Activated naive CD4-positive, alpha-beta T cell treated with anti-CD3 and anti-CD28 coated beads, Interleukin-2, amount 10 ng/mL, durations not matched to agents 7 days and 5 days (primary cell): ENCODE results near the gene DIPK1A.
"Not testable (repeated sequence)": the region's sequence is repeated elsewhere in the genome, so short reads cannot be mapped to it uniquely, and the experiment has no call there.

ENCODE experiments used
- CTCF ChIA-PET: fragments of 350-600 bp; sonication (Branson Sonifier 250); formaldehyde crosslinking; loops from one replicate; lab custom pipeline; 2021; ENCODE audit warnings: antibody characterized with exemption; lab: Charles Lee
- DNase-seq: peaks from one replicate; pipeline ENCODE4 v3.0.0-alpha.2; 2020
- H3K27ac Mint-ChIP-seq: one replicate; pipeline ENCODE4 v1.8.0; 2021; ENCODE audit warnings: mild to moderate bottlenecking, moderate library complexity, mixed read lengths
- H3K27me3 Mint-ChIP-seq: one replicate; pipeline ENCODE4 v1.8.0; 2021; ENCODE audit warnings: mild to moderate bottlenecking, mixed read lengths
- H3K36me3 Mint-ChIP-seq: one replicate; pipeline ENCODE4 v1.8.0; 2021; ENCODE audit warnings: mixed read lengths
- H3K4me1 Mint-ChIP-seq: one replicate; pipeline ENCODE4 v1.8.0; 2021; ENCODE audit warnings: mixed read lengths
- H3K4me3 Mint-ChIP-seq: one replicate; pipeline ENCODE4 v1.8.0; 2021; ENCODE audit warnings: mild to moderate bottlenecking, moderate library complexity, mixed read lengths
- H3K9me3 Mint-ChIP-seq: one replicate; pipeline ENCODE4 v1.8.0; 2021; ENCODE audit warnings: mixed read lengths

The DIPK1A gene

DNA sequence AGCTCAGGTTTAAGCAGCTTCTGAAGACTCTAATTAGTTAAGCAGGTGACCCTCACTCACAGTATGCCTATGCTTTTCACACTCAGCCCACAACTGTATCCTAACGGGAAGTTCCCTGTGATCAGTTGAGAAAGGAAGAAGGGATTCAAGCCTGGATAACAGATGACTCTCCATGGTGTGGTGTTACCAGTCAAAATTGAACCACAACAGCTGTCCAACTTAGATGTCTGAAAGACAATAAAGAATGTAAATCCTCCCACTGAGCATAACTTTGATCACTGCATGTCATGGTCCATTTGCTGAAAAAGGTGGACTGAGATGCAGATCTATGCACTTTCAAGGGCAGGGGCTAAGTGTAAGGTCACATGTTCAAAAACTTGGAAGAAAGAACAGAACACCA is 32.3 kb upstream of the DIPK1A start:
- Mint-ChIP-seq H3K27ac (peak overlapping the region; percentile 66), H3K4me3 (no peak overlapping the region), H3K27me3 (peaks cover 6% of the 10 kb centered on the region), H3K4me1 (peaks cover 56% of the 10 kb centered on the region), H3K9me3 (no peaks in the 10 kb centered on the region), H3K36me3 (peaks cover 15% of the 10 kb centered on the region)
- DNase-seq, result no peak
- CTCF ChIA-PET, result interaction anchor here (0.7 to 3.8 kb wide), 36 partner anchors 10 to 245 kb away, joined by 3 to 375 read pairs (median 6); partner anchors contain the start of genes DIPK1A and RPL5

DNA sequence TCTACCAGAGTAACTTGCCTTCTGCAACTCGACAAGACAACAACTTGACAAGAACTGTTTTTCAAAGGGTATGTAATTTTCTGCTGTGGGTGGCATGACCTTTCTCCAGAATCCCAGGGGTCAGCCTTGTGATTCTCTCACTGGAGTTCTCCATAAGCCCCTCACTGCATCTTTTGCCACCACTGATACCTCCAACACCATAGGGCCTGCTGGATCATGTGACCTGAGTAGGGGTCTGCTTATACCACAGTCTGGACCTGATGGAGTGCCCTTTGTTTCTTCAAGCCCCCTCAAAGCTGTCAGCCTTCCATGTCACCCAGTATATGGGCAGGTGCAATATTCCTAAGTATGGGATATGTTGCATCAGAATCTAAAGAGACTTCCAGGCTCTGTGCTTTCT is 31.6 kb upstream of the DIPK1A start:
- H3K27ac Mint-ChIP-seq, result no peak overlapping the region
- H3K4me1 Mint-ChIP-seq, result peaks cover 58% of the 10 kb centered on the region
- peaks cover 15% of the 10 kb centered on the region for H3K36me3 Mint-ChIP-seq
- no peaks in the 10 kb centered on the region for H3K9me3 Mint-ChIP-seq
- DNase-seq, result no peak
- H3K4me3 Mint-ChIP-seq, result no peak overlapping the region
- peaks cover 2% of the 10 kb centered on the region for H3K27me3 Mint-ChIP-seq
- CTCF ChIA-PET, result interaction anchor here (0.9 to 3.8 kb wide), 16 partner anchors 10 to 139 kb away, joined by 3 to 375 read pairs (median 10); partner anchors contain the start of gene DIPK1A

DNA sequence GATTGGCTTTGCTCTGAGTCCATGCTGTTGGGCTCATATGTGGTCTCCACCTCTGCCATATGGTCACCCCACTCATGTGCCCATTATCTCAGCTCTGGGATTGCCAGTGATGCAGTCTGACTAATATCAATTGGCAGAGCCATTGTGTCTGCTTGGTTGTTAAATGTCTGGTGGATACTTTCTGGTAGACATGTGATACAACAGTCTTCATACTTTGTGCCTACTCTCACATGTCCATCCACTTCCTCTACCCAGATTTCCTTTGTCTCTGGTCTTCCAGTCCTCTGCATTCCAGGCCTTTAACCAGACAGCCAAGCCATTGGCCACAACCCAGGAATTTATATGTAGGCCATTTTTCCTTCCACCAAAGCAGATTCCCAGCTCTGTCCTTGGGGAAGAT is 30.8 kb upstream of the DIPK1A start:
- Mint-ChIP-seq H3K9me3 (no peaks in the 10 kb centered on the region), H3K36me3 (peaks cover 15% of the 10 kb centered on the region), H3K4me1 (peaks cover 58% of the 10 kb centered on the region), H3K27ac (peak overlapping the region; percentile 74), H3K27me3 (no peaks in the 10 kb centered on the region), H3K4me3 (no peak overlapping the region)
- CTCF ChIA-PET, result interaction anchor here (2.1 to 3.8 kb wide), 4 partner anchors 12 to 134 kb away, joined by 6 to 375 read pairs (median 78); partner anchors contain the start of gene DIPK1A
- DNase-seq, result no peak

DNA sequence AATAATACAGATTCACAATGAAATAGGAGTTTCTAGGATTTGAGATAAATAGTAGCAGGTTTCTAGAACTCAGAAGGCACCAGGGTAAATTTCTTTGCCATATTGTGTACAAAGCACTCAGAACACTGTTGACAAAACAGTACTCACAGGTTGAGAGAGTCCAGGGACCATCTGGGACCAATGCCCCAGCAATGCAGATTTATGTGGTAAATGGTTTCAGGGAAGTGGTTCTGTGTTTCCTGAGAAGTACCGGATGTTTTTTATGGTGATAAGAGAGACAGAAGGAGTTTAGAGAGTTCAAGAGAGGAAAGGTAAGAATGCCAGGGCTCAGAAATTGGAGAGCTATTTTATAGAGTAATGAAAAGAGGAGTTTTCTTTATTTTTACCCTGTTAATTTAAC is 29.6 kb upstream of the DIPK1A start:
- H3K9me3 Mint-ChIP-seq, result no peaks in the 10 kb centered on the region
- peak; percentile 65 for DNase-seq
- peak overlapping the region; percentile 87 for H3K27ac Mint-ChIP-seq
- CTCF ChIA-PET, result interaction anchor here (1.0 to 1.7 kb wide), 8 partner anchors 10 to 133 kb away, joined by 3 to 19 read pairs (median 6); no protein-coding TSS in a partner anchor
- peak overlapping the region; percentile 25 for H3K4me3 Mint-ChIP-seq
- H3K27me3 Mint-ChIP-seq, result no peaks in the 10 kb centered on the region
- peaks cover 15% of the 10 kb centered on the region for H3K36me3 Mint-ChIP-seq
- peaks cover 58% of the 10 kb centered on the region for H3K4me1 Mint-ChIP-seq

DNA sequence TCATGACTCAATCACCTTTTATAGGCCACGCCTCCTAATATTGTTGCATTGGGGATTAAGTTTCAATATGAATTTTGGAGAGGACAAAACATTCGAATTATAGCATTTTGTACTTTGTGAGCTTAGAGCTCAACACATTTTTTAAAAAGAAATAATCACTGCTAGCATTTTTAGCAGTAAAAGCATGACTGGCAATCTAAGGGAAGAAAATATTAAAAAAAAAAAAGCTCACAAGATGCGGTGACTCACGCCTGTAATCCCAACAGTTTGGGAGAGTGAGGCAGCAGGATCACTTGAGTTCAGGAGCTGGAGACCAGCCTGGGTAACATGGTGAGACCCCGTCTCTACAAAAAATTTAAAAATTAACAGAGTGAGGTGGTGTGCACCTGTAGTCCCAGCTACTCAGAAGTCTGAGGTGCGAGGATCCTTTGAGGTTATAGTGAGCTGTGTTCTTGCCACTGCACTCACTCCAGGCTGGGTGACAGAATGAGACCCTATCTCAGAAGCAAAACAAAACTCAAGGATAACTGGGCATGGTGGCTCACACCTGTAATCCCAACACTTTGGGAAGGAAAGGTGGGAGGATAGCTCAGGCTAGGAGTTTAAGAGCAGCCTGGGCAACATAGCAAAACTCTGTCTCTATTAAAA is 28.8 kb upstream of the DIPK1A start:
- Mint-ChIP-seq H3K27me3 (no peaks in the 10 kb centered on the region), H3K36me3 (peaks cover 15% of the 10 kb centered on the region), H3K27ac (peak overlapping the region; percentile 87), H3K4me1 (peaks cover 63% of the 10 kb centered on the region), H3K9me3 (no peaks in the 10 kb centered on the region), H3K4me3 (no peak overlapping the region)
- CTCF ChIA-PET, result interaction anchor here (0.8 to 1.7 kb wide), 9 partner anchors 9 to 132 kb away, joined by 3 to 19 read pairs (median 6); partner anchors contain the start of gene DIPK1A
- DNase-seq, result no peak

DNA sequence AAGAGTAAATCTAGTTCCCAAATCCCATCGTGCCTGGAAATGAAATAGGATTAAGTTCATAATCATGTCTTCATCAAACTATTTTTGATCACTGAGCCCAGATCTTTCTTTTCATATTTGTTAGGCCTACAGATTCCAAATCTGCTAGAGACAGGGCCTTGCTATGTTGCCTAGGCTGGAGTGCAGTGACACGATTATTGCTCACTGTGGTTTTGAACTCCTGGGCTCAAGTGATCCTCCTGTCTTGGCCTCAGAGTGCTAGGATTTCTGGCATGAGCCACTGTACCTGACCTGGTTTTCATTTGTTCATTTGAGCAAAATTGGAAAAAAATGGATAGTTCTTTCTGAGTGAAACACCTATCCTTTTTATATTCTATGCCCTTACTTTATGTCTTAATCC is 28.0 kb upstream of the DIPK1A start:
- Mint-ChIP-seq H3K27ac (peak overlapping the region; percentile 87), H3K27me3 (no peaks in the 10 kb centered on the region), H3K36me3 (peaks cover 15% of the 10 kb centered on the region), H3K9me3 (no peaks in the 10 kb centered on the region), H3K4me3 (no peak overlapping the region), H3K4me1 (peaks cover 65% of the 10 kb centered on the region)
- CTCF ChIA-PET, result interaction anchor here (0.8 to 1.7 kb wide), 5 partner anchors 8 to 132 kb away, joined by 3 to 10 read pairs (median 6); no protein-coding TSS in a partner anchor
- no peak for DNase-seq

DNA sequence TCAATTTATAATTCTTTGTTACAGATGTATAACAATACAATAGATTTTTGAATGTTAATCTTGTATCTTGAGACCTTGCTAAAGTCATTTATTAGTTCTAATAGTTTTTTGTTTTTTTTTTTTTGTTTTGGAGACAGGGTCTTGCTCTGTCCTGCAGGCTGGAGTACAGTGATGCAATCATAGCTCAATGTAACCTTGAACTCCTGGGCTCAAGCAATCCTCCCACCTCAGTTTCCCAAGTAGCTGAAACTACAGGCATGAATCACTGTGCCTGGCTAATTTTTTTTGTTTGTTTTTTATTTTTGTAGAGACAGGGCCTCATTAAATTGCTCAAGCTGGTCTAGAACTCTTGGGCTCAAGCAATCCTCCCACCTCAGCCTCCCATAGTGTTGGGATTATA is 26.2 kb upstream of the DIPK1A start:
- H3K4me1 Mint-ChIP-seq, result peaks cover 59% of the 10 kb centered on the region

DNA sequence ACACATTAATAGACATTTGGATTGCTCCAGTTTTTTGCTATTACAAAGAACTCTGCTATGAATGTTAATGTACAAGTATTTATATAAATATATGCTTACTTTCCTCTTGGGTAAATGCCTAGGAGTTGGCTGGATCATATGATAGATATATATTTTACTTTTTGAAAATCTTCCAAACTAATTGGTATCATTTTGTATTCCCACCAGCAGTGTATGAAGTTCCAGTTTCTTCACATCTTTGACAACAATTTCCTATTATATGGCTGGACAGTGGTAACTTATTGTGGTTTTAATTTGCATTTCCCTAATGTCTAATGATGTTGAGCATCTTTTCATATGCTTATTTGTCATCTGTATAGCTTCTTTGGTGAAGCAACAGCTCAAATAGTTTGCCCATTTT is 23.8 kb upstream of the DIPK1A start:
- Mint-ChIP-seq H3K36me3 (peaks cover 11% of the 10 kb centered on the region), H3K9me3 (peaks cover 4% of the 10 kb centered on the region), H3K4me3 (no peak overlapping the region), H3K27ac (no peak overlapping the region), H3K27me3 (no peaks in the 10 kb centered on the region), H3K4me1 (peaks cover 60% of the 10 kb centered on the region)
- CTCF ChIA-PET, result no interaction called here
- no peak for DNase-seq

More for the DNA sequence above, 26.2 kb upstream of the DIPK1A start:
- Mint-ChIP-seq H3K4me3 (no peak overlapping the region), H3K27me3 (no peaks in the 10 kb centered on the region), H3K36me3 (peaks cover 18% of the 10 kb centered on the region), H3K9me3 (peaks cover 4% of the 10 kb centered on the region), H3K27ac (no peak overlapping the region)
- no peak for DNase-seq
- CTCF ChIA-PET, result interaction anchor here (0.9 to 1.5 kb wide), 4 partner anchors 19 to 128 kb away, joined by 3 to 7 read pairs (median 3); no protein-coding TSS in a partner anchor

GRCh38 chr1:92980732-92981647 is 19.7 kb upstream of the DIPK1A start:
- peaks cover 4% of the 10 kb centered on the region for H3K9me3 Mint-ChIP-seq
- CTCF ChIA-PET, result interaction anchor here (0.9 to 4.1 kb wide), 7 partner anchors 9 to 121 kb away, joined by 3 to 43 read pairs (median 6); partner anchors contain the start of gene DIPK1A
- peak overlapping the region; percentile 36 for H3K4me3 Mint-ChIP-seq
- no peaks in the 10 kb centered on the region for H3K27me3 Mint-ChIP-seq
- peaks cover 6% of the 10 kb centered on the region for H3K36me3 Mint-ChIP-seq
- peak overlapping the region; percentile 99 for H3K27ac Mint-ChIP-seq
- H3K4me1 Mint-ChIP-seq, result peaks cover 72% of the 10 kb centered on the region
- peak; percentile 71 for DNase-seq

DNA sequence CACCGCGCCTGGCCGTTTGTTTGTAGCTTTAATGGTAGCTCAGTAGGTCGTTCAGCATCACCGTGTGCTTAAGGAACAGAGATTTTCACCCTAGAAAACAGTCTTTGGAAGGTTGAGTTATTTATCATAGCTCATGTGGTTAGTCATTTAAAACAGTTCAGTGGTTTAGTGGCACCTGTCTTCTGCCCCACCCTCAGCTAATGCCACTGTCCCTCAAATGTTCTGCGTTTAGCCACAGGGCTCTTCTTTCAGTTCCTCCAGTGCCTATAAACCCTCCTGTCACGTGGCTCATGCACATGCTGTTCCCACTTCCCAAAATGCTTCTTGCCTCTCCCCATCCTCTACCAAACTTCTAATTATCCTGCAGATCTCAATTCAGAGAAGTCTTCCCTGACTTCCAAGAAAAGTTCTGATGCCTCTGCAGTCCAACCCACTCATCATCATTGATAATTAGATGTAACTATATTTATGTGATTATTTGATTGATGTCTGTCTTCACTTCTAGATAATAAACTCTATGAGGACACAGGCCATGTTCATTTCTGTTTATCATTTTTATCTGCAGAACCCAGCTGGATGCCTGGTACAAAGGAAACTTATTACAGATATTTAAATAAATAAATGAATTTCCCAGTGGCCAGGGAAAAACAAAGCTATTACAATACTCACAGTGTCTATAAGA is 14.4 kb upstream of the DIPK1A start:
- DNase-seq, result no peak
- CTCF ChIA-PET, result interaction anchor here (1.2 to 19.8 kb wide), 4 partner anchors 14 to 19 kb away, joined by 4 to 375 read pairs (median 6); no protein-coding TSS in a partner anchor
- H3K27ac Mint-ChIP-seq, result peak overlapping the region; percentile 73
- H3K36me3 Mint-ChIP-seq, result peaks cover 4% of the 10 kb centered on the region
- no peaks in the 10 kb centered on the region for H3K9me3 Mint-ChIP-seq
- H3K27me3 Mint-ChIP-seq, result no peaks in the 10 kb centered on the region
- no peak overlapping the region for H3K4me3 Mint-ChIP-seq
- peaks cover 73% of the 10 kb centered on the region for H3K4me1 Mint-ChIP-seq

DNA sequence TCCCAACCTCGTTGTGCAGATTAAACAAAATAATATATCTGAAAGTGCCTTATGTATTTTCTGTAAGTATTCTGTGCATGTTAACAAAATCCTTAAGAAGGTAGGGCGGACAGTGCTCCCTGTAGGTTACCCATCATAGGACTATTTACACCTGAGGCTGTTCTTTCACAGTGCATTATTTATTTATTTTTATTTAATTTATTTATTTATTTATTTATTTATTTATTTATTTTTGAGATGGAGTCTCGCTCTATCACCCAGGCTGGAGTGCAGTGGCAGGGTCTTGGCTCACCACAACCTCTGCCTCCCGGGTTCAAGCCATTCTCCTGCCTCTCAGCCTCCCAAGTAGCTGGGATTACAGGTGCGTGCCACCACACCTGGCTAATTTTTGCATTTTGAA is 12.8 kb upstream of the DIPK1A start:
- not testable (repeated sequence) for H3K4me3 Mint-ChIP-seq, H3K27ac Mint-ChIP-seq, DNase-seq, H3K27me3 Mint-ChIP-seq, H3K36me3 Mint-ChIP-seq, H3K9me3 Mint-ChIP-seq
- CTCF ChIA-PET, result interaction anchor here (19.8 kb wide), 1 partner anchor 19 kb away, joined by 375 read pairs; no protein-coding TSS in a partner anchor
- peaks cover 73% of the 10 kb centered on the region for H3K4me1 Mint-ChIP-seq

DNA sequence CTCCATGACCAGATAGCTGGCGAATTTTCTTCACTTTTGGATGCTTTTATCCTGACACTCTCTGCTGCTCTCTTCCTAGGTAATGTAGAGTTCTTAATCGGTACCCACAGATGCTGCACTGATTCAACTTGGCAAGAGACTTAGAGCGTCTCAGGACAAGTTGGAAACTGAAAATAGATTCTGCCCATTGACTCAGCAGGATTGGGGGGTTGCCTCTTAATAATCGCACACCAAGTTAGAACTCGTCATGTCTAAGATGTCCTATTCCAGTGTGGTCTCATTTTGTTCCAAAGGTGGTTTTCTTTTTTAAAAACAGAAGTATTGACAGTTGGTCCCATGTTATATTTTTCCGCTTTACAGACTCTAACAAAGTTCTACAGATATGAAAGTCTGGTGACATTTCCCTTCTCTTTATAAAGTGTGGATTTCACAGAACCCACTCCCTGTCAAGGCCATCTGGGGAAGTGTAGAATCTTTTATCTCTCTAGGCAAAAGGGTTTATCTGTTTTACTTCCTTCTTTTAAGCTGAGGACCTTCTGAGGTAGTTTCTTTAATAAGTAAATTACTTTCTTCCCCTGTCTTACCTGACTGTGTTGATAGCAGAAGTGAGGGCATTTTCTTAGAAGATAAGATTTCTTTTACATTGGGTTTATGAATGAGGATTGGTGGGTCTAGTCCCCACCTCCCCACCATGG is 12.1 kb upstream of the DIPK1A start:
- Mint-ChIP-seq H3K9me3 (no peaks in the 10 kb centered on the region), H3K27me3 (no peaks in the 10 kb centered on the region), H3K4me3 (no peak overlapping the region), H3K4me1 (peaks cover 75% of the 10 kb centered on the region), H3K36me3 (peaks cover 3% of the 10 kb centered on the region), H3K27ac (peak overlapping the region; percentile 58)
- no peak for DNase-seq
- CTCF ChIA-PET, result interaction anchor here (19.8 kb wide), 1 partner anchor 20 kb away, joined by 375 read pairs; no protein-coding TSS in a partner anchor
